HG03520 (cell line): Measurements from ENCODE around the gene KRT38.
"Not testable (repeated sequence)": the region's sequence is repeated elsewhere in the genome, so short reads cannot be mapped to it uniquely, and the experiment has no call there.

Source experiments
- ATAC-seq: cut with Tn5 transposase; IDR thresholded peaks from one replicate; pipeline ENCODE4 v1.9.1; 2021; ENCODE audit warnings: mild to moderate bottlenecking, moderate library complexity; ENCODE audit not compliant: unreplicated experiment

KRT38 gene

DNA sequence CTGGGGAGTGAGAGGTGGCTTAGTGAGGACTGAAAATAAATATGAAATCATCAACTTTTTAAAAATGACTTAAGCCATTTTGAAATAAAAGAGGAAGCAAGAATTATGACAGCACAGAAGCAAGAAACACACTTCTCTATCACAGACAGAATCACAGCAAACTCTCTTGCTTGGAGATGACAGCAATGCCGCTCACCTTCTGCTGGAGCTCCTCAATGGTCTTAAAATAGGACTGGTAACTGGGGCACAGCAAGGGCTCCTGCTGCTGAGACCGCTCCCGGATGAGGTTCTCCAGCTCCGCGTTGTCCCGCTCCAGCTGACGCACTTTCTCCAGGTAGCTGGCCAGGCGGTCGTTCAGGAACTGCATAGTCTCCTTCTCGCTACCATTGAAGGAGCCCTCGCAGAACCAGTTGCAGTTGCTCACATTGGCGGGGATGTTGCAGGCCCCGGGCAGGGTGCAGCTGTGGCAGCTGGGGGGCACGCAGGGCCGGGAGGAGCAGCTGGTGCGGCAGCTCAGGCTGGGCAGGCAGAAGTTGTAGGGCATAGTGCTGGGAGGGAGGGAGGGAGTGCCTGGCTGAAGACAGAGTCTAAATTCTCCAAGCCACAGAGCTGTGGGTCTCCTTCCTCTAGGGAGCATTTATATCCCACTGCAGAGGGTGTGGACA lies 43.7 kb downstream of the KRT38 start, which contains the start of gene KRT31:
Gene KRT31, minus strand, starts transcription at position 613 of the 665 bp plus-strand sequence. Its CDS starts 69 bp downstream, at position 544.
- ATAC-seq: no peak

DNA sequence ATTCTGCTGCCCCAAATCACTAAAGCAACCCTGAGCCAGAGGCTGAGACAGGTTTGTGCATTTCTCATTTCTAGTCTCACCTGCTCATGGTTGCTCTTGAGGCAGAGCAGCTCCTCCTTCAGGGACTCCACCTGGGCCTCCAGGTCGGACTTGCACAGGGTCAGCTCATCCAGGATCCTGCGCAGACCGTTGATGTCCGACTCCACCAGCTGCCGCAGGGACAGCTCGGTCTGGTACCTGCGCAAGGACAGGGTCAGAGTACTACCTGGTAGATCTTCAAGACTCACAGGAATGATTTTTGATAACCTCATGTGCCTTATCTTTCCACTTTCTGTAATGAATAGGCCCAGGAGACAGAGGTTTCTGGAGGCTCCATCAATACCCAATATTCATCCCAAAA lies 44.4 kb downstream of the KRT38 start:
- no peak for ATAC-seq

DNA sequence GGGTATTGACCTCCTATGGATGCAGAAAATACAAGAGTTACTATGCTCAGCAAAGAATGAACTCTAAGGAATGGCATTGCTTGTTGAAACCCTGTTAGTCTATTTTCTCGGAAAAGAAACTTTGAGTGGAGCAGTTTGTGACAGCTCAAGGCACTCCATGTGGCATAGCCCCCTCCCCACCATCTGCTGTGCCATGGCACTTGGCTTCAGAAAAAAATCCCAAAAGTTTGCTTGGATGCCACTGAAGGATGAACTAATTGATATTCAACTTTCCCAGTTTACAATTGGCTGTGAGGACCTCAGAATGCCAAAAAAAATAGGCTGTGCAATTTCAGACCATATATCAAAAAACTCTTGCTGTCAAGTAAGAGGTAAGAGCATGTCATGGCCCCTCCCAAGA lies 45.2 kb downstream of the KRT38 start:
- ATAC-seq: no peak

DNA sequence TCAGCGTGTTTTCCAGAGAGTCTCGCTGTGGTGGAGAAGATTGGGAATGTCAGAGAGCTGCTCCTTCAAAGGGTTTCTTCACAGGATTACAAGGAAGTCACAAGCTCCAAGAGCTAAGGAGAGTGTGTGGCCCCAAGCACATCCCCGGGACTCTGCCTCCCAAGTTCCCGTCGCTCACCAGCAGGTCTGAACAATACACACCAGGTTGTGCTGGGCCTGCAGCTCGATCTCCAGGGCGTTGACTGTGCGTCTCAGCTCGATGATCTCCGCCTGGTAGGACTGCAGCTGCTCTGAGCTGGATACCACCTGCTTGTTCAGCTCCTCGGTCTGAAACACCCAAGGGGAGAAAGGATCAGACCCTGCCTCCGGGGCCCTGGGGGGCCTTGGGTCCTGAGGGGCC lies 45.7 kb downstream of the KRT38 start:
- not testable (repeated sequence) for ATAC-seq

DNA sequence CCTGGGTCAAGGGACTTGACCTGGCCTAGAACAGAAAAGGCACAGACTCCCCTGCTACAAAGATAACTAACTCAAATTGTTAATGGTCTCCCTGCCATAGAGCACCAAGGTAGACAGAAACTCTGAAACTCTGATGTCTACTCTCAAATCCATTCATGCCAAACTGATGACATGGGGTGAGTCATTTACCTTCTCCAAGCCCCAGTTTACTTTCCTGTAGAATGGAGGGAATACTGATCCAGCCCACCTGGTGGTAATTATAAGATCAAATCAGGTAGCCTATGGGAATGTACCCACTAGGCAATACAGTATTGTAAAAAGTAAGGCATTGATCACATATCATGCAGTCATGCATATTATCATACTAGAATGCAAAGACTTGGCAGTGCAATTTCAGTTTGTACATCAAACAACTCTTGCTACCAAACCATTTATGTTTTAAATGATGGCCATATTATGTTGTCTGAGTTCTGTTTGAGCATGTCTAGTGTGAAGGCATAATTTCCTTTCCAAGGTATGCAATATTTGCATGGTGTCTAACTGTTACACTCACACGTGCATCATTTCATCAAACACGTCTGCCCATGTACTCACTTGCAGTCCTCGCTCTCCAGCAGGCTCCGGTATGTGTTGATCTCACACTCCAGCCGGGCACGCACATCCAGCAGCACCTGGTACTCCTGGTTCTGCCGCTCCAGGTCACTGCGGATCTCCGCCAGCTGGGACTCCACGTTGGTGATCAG lies 46.4 kb downstream of the KRT38 start:
- no peak for ATAC-seq

DNA sequence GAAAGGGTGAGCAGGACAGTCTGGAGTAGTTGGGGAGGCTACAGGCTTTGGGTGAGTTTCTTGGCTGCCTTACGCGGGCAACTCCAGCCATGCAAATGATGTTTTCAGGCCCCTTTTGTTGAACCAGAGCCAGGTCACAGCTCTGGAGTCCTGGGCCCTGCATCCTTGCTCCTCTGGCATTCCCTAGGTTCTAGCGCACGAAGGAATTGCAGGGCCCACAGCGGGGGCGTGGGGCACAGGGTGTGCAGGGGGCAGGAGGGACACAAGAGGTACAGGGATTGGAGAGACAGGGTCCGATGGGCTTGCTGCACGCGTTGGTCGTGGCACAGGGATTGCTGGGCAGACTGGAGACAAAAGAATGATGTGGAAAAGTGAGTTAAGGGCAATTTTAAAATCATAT lies 47.0 kb downstream of the KRT38 start:
- ATAC-seq: no peak

DNA sequence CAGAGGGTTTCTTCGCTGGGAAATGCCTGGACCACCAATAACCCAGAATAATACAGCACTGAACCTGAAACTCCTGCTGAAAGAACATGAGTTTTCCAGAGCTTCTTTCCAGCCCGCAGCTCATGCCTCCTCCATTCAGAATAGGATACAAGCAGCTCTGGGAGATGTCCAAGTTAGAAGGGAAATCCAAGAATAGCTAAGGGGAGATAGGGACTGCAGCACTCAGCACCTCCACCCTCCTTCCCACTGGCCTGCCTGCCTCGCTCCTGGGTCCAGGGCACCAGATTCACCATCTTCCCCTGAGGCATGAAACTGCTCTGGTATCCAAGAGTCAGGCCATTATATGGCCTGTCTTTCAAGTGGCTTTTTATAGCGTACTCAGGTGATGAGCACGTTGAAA lies 47.5 kb downstream of the KRT38 start:
- ATAC-seq: no peak

DNA sequence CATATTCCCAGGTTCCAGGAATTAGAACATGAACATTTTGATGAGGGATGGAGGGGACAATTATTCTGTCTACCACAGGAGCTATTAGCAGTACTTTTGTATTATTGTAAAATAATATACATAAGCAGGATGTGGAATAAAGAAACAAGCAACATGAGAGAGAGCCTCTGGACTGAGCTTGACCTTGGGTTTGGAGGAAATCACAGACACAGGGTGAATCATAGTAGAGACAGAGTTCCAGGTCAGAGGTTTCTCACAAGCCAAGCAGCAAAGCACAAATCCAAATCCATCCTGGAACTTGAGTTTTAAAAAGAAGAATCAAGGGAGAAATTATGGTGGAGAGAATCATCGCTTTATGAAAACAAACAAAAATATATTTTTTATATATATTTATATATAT lies 48.5 kb downstream of the KRT38 start:
- ATAC-seq: no peak

DNA sequence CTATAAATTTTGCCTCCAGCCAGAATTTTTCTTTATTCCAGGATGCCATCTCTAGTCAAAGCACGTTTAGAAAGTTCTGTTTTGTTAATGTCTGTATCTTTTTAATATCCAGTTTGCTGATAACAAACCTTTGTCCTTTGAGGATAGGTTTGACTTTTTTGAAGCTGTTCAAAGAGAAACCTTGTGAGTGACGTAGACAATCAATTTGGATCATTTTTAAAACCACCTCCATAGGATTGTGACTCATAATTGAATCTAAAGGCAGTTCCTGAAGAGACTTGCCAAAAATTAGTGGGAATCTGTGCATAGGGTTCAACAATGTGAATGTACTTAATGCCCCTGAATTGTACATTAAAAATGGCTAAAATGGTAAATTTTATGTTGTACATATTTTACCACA lies 49.2 kb downstream of the KRT38 start:
- no peak for ATAC-seq

DNA sequence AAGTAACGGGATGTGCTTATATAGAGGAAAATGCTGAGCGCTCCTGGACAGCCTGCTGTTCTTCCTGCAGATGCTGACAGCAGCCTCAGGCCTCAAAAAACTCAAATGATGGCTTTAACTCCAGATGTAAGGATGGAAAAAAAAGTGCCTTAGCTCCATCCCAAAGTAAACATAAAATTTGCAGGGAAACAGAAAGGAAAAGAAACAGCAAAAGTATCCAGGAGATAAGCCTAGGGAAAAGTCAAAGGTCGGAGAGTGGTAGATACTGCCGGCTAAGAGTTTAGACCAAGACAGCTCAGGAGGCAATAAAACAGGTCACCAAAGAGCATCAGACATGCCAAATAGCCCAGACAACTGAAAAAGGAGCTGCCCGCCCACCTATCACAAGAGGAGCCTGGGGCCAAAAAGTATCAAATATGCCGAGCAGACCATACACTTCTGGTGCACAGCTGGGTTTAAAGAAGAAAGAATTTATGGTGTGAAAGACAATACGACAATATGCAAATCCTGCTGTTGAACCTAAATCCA lies 50.3 kb downstream of the KRT38 start:
- no peak for ATAC-seq

DNA sequence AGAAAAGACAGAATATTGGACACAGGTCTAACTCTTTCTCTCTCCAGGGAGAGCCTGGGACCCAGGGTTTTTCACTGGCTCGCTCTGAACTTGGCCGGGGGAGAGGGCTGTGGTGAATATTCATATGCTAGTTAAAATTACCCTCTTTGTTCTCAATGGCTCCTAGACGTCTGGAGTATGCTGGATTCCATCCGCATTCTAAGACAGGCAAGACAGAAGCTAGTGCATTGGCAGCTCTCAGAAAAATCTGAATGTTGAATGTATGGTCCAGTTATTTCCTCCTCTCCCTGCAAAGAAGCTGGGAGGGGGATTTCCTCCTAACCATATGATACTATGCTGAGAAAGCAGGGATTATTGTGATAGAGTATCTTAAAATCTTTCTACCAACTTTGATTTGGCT lies 53.1 kb downstream of the KRT38 start:
- no peak for ATAC-seq

DNA sequence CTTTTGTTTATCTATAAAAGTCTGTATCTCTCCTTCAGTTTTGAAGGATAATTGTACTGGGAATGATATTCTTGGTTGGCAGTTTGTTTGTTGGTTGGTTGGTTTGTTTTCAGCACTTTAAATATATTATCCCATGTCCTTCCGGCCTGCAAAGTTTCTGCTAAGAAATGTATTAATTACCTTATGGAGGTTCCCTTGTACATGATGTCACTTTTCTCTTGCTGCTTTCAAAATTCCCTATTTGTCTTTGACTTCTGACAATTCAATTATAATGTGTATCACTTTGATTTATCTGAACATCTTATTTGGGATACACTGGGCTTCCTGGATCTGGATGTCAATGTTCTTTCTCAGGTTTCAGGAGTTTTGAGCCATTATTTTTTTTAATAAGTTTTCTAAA lies 54.6 kb downstream of the KRT38 start:
- ATAC-seq: no peak
